ENCODE measurements around the gene TXNDC9. TPM values are rescaled to one million over a fixed set of nuclear protein-coding genes. Genes with fewer than 3 reads are reported as not detected.

The TXNDC9 gene
- total RNA-seq, 1 experiment from 2014 or later: 38.6 TPM

- H4K20me1 ChIP-seq (ENCODE audit: insufficient read depth): peaks cover 63% of the 10 kb centered on the region
- CTCF ChIA-PET: no interaction called here
- BruUV-seq (replicated peaks): no TSS peak
Measured at GRCh38 chr2:99340669-99341236, 4.6 kb upstream of the TXNDC9 start.

GRCh38 chr2:99338029-99338585, 2.0 kb upstream of the TXNDC9 start:
- POLR2A ChIA-PET (ENCODE audit: unreplicated experiment): interaction anchor here (0.6 to 0.7 kb wide), 2 partner anchors 19 to 83 kb away, joined by 3 to 4 read pairs; no protein-coding TSS in a partner anchor
- Histone ChIP-seq H4K20me1 (ENCODE audit: insufficient read depth) (peaks cover 56% of the 10 kb centered on the region), H3K4me3 (peak overlapping the region; percentile 79), H3K9me2 (ENCODE audit: insufficient read depth) (no peaks in the 10 kb centered on the region), H3K4me1 (replicated peaks; ENCODE audit: insufficient read depth) (peaks cover 29% of the 10 kb centered on the region), H3K9me3 (ENCODE audit: insufficient read depth, low read depth) (no peaks in the 10 kb centered on the region), H2AFZ (peak overlapping the region; percentile 96), H3K36me3 (ENCODE audit: low read depth) (peaks cover 8% of the 10 kb centered on the region; the same call in 1 of the 2 replicates), H3K4me2 (peak overlapping the region; percentile 97), H3F3A (ENCODE audit: insufficient read depth, low read depth) (peaks cover 16% of the 10 kb centered on the region), H3K79me2 (ENCODE audit: low read depth) (peaks cover 87% of the 10 kb centered on the region), H3K27ac (peak overlapping the region; percentile 39), H3K27me3 (ENCODE audit: insufficient read depth, low read depth) (no peaks in the 10 kb centered on the region)
- no peak for DNase-seq
- TSS peak; percentile 43 for BruUV-seq (replicated peaks)
- TF ChIP-seq EZH2 (IDR thresholded peaks at IDR 0.05; ENCODE audit: low read depth): no peak
- no peak for TF ChIP-seq CTCF (conservative IDR thresholded peaks at IDR 0.05)
- intact Hi-C loops (cut with micrococcal nuclease; ENCODE audit: unreplicated experiment): loop anchor here (10.0 kb wide), 1 partner anchor 1227 kb away; the partner anchor contains the start of gene PDCL3
- CTCF ChIA-PET: interaction anchor here (0.8 kb wide), 1 partner anchor 66 kb away, joined by 3 read pairs; no protein-coding TSS in a partner anchor

More at GRCh38 chr2:99340669-99341236, 4.6 kb upstream of the TXNDC9 start:
- Histone ChIP-seq H3K4me3 (no peak overlapping the region), H3K27me3 (ENCODE audit: insufficient read depth, low read depth) (no peaks in the 10 kb centered on the region), H3K36me3 (ENCODE audit: low read depth) (no peaks in the 10 kb centered on the region), H3K9me3 (ENCODE audit: insufficient read depth, low read depth) (no peaks in the 10 kb centered on the region), H3F3A (ENCODE audit: insufficient read depth, low read depth) (peaks cover 8% of the 10 kb centered on the region), H3K4me2 (no peak overlapping the region), H3K9me2 (ENCODE audit: insufficient read depth) (no peaks in the 10 kb centered on the region), H3K79me2 (ENCODE audit: low read depth) (peaks cover 87% of the 10 kb centered on the region), H3K4me1 (replicated peaks; ENCODE audit: insufficient read depth) (peaks cover 14% of the 10 kb centered on the region; the same call in 1 of the 2 replicates), H2AFZ (no peak overlapping the region), H3K27ac (peak overlapping the region; percentile 3; the same call in 1 of the 2 replicates)
- POLR2A ChIA-PET (ENCODE audit: unreplicated experiment): no interaction called here
- intact Hi-C loops (cut with micrococcal nuclease; ENCODE audit: unreplicated experiment): no loop called here
- TF ChIP-seq CTCF (conservative IDR thresholded peaks at IDR 0.05) (no peak), EZH2 (IDR thresholded peaks at IDR 0.05; ENCODE audit: low read depth) (no peak)
- no peak for DNase-seq

GRCh38 chr2:99337113-99338028, 1.2 kb upstream of the TXNDC9 start, which contains the start of gene EIF5B:
EIF5B (plus strand) TSS chr2:99337389; CDS start chr2:99337555, 166 bp downstream.
- intact Hi-C loops (cut with micrococcal nuclease; ENCODE audit: unreplicated experiment): loop anchor here (10.0 kb wide), 1 partner anchor 1227 kb away; the partner anchor contains the start of gene PDCL3
- Histone ChIP-seq H3K4me2 (peak within 1 kb of the TSS; percentile 97), H3K4me3 (peak within 1 kb of the TSS; percentile 79), H3K9me3 (ENCODE audit: insufficient read depth, low read depth) (no peaks in the 10 kb centered on the region), H4K20me1 (ENCODE audit: insufficient read depth) (peaks cover 57% of the 10 kb centered on the region), H3K9me2 (ENCODE audit: insufficient read depth) (no peaks in the 10 kb centered on the region), H3K79me2 (ENCODE audit: low read depth) (peaks cover 87% of the 10 kb centered on the region), H3K27me3 (ENCODE audit: insufficient read depth, low read depth) (no peaks in the 10 kb centered on the region), H3K27ac (peak within 1 kb of the TSS; percentile 77), H3K4me1 (replicated peaks; ENCODE audit: insufficient read depth) (peaks cover 29% of the 10 kb centered on the region), H3K36me3 (ENCODE audit: low read depth) (peaks cover 15% of the 10 kb centered on the region), H2AFZ (peak within 1 kb of the TSS; percentile 96), H3F3A (ENCODE audit: insufficient read depth, low read depth) (peaks cover 16% of the 10 kb centered on the region)
- DNase-seq: peak; percentile 91 to 95
- ChIA-PET POLR2A (ENCODE audit: unreplicated experiment) (interaction anchor here (0.5 to 1.6 kb wide), 11 partner anchors 19 to 1484 kb away, joined by 3 to 12 read pairs (median 4); partner anchors contain the start of genes LIPT1, MITD1, MRPL30 and PDCL3), CTCF (interaction anchor here (0.6 to 2.3 kb wide), 4 partner anchors 66 to 1726 kb away, joined by 3 to 12 read pairs (median 4); partner anchors contain the start of genes MITD1 and MRPL30)
- no TSS peak for BruUV-seq (replicated peaks)
- no peak for TF ChIP-seq EZH2 (IDR thresholded peaks at IDR 0.05; ENCODE audit: low read depth)
- TF ChIP-seq CTCF (conservative IDR thresholded peaks at IDR 0.05): peak; percentile 75
